IMR-90 (cell line): Measurements from ENCODE around the gene RARS2. TPM values are rescaled to one million over a fixed set of nuclear protein-coding genes. Genes with fewer than 3 reads are reported as not detected.

Experiments used
- ATAC-seq: fragments of 200-7000 bp; cut with Tn5 transposase; 2 replicates; pipeline ENCODE4 v1.9.1; 2020; ENCODE audit warnings: low read depth, mild to moderate bottlenecking, moderate library complexity
- BruUV-seq: library from RNA; stranded (reverse); fragments of 400-500 nt; replicated peaks from 2 replicates; lab custom pipeline; 2021; lab: Mats Ljungman, UMichigan
- CTCF ChIA-PET: fragments of 300-600 bp; formaldehyde crosslinking; extraction: SDS; loops from one replicate; lab custom pipeline; 2021; ENCODE audit warnings: antibody characterized with exemption; lab: Yijun Ruan, JAX
- POLR2A ChIA-PET: fragments of 300-600 bp; sonication (Branson Sonifier 250); formaldehyde crosslinking; loops from one replicate; lab custom pipeline; 2022; ENCODE audit warnings: antibody characterized with exemption; ENCODE audit not compliant: unreplicated experiment; lab: Charles Lee
- DNase-seq: peaks from one replicate; pipeline ENCODE4 v3.0.0; 2013
- H2AFZ ChIP-seq: replicated peaks from 2 replicates; pipeline ENCODE3; 2013; ENCODE audit warnings: low read length, mild to moderate bottlenecking; ENCODE audit not compliant: poor library complexity
- H2AK5ac ChIP-seq: 2 replicates; pipeline ENCODE4 v1.6.1; 2013; ENCODE audit warnings: low read depth, low read length, inconsistent platforms
- H2AK9ac ChIP-seq: replicated peaks from 2 replicates; pipeline ENCODE3; 2013; ENCODE audit warnings: mild to moderate bottlenecking, low read depth, low read length, moderate library complexity; ENCODE audit not compliant: poor library complexity
- H2BK120ac ChIP-seq: 2 replicates; pipeline ENCODE4 v1.6.1; 2013; ENCODE audit warnings: low read depth, low read length, inconsistent platforms
- H2BK15ac ChIP-seq: 3 replicates; pipeline ENCODE4 v1.6.1; 2013; ENCODE audit warnings: low read depth, low read length, inconsistent platforms
- H2BK20ac ChIP-seq: 2 replicates; pipeline ENCODE4 v1.6.1; 2013; ENCODE audit warnings: low read depth, mild to moderate bottlenecking, inconsistent platforms, low read length, moderate library complexity
- H2BK5ac ChIP-seq: 2 replicates; pipeline ENCODE4 v1.6.1; 2013; ENCODE audit warnings: mild to moderate bottlenecking, low read depth, low read length, inconsistent platforms; ENCODE audit not compliant: poor library complexity, severe bottlenecking
- H3K14ac ChIP-seq: replicated peaks from 2 replicates; pipeline ENCODE4 v1.6.1; 2013; ENCODE audit warnings: low read depth, low read length, inconsistent platforms
- H3K18ac ChIP-seq: 2 replicates; pipeline ENCODE4 v1.6.1; 2013; ENCODE audit warnings: low read depth, low read length, control low read depth
- H3K23ac ChIP-seq: 2 replicates; pipeline ENCODE4 v1.6.1; 2013; ENCODE audit warnings: low read depth, low read length, inconsistent platforms
- H3K27ac ChIP-seq: 2 replicates; pipeline ENCODE4 v1.5.1; 2013; ENCODE audit warnings: mild to moderate bottlenecking, control low read depth, low read length; ENCODE audit not compliant: insufficient read depth
- H3K27me3 ChIP-seq: 2 replicates; pipeline ENCODE4 v1.6.1; 2013; ENCODE audit warnings: low read length; ENCODE audit not compliant: control insufficient read depth, insufficient read depth
- H3K36me3 ChIP-seq: 2 replicates; pipeline ENCODE4 v1.6.1; 2013; ENCODE audit warnings: low read length, mixed read lengths; ENCODE audit not compliant: control insufficient read depth, insufficient read depth
- H3K4ac ChIP-seq: 2 replicates; pipeline ENCODE4 v1.6.1; 2013; ENCODE audit warnings: low read depth, low read length, inconsistent platforms
- H3K4me1 ChIP-seq: 2 replicates; pipeline ENCODE4 v1.6.1; 2013; ENCODE audit warnings: low read length, mixed read lengths; ENCODE audit not compliant: control insufficient read depth, insufficient read depth
- H3K4me2 ChIP-seq: 2 replicates; pipeline ENCODE4 v1.6.1; 2013; ENCODE audit warnings: low read depth, mild to moderate bottlenecking, control low read depth, low read length, moderate library complexity
- H3K4me3 ChIP-seq: 2 replicates; pipeline ENCODE4 v1.5.1; 2013; ENCODE audit warnings: low read depth, mild to moderate bottlenecking, control low read depth, low read length, moderate library complexity; ENCODE audit not compliant: insufficient read depth
- H3K56ac ChIP-seq: 2 replicates; pipeline ENCODE4 v1.6.1; 2013; ENCODE audit warnings: low read length, inconsistent platforms; ENCODE audit not compliant: insufficient read depth; ENCODE audit errors: extremely low read depth
- H3K79me1 ChIP-seq, 2 experiments: 2 replicates each; pipeline ENCODE4 v1.6.1; 2013; ENCODE audit warnings: low read length in 2 of 2, inconsistent platforms in 1 of 2, low read depth in 1 of 2
- H3K9ac ChIP-seq: 2 replicates; pipeline ENCODE4 v1.6.1; 2013; ENCODE audit warnings: low read depth, low read length, control low read depth
- H3K9me1 ChIP-seq: 2 replicates; pipeline ENCODE4 v1.6.1; 2013; ENCODE audit warnings: low read length, inconsistent platforms; ENCODE audit not compliant: insufficient read depth
- H3K9me3 ChIP-seq: 2 replicates; pipeline ENCODE4 v1.6.1; 2013; ENCODE audit warnings: low read length; ENCODE audit not compliant: control insufficient read depth, insufficient read depth
- H4K20me1 ChIP-seq: 2 replicates; pipeline ENCODE4 v1.6.1; 2013; ENCODE audit warnings: low read length, inconsistent platforms; ENCODE audit not compliant: insufficient read depth
- H4K5ac ChIP-seq: 2 replicates; pipeline ENCODE4 v1.6.1; 2013; ENCODE audit warnings: mild to moderate bottlenecking, low read depth, low read length, control low read depth
- H4K8ac ChIP-seq, 2 experiments: 2 replicates each; pipeline ENCODE4 v1.6.1; 2013; ENCODE audit warnings: low read depth in 2 of 2, low read length in 2 of 2, control low read depth in 1 of 2, inconsistent platforms in 1 of 2
- H4K91ac ChIP-seq: 2 replicates; pipeline ENCODE4 v1.6.1; 2013; ENCODE audit warnings: low read depth, low read length, inconsistent platforms; ENCODE audit not compliant: insufficient read depth
- BHLHE40 ChIP-seq: fragments of 150-350 bp; IDR thresholded peaks from 2 replicates; pipeline ENCODE4 v1.6.1; 2016; ENCODE audit warnings: mild to moderate bottlenecking, low read depth, low read length
- CEBPB ChIP-seq: IDR thresholded peaks from 2 replicates; pipeline ENCODE4 v1.6.1; 2012; ENCODE audit warnings: low read depth, low read length, improper control_type of control experiment
- CHD1 ChIP-seq: IDR thresholded peaks from 2 replicates; pipeline ENCODE4 v1.6.1; 2012; ENCODE audit warnings: low read depth, low read length, improper control_type of control experiment
- FOS ChIP-seq: fragments of 150-350 bp; IDR thresholded peaks from 2 replicates; pipeline ENCODE4 v1.6.1; 2016; ENCODE audit warnings: low read depth, low read length
- MAFK ChIP-seq: IDR thresholded peaks from 2 replicates; pipeline ENCODE4 v1.6.1; 2012; ENCODE audit warnings: low read depth, low read length, improper control_type of control experiment
- MAZ ChIP-seq: IDR thresholded peaks from 2 replicates; pipeline ENCODE4 v1.6.1; 2012; ENCODE audit warnings: low read depth, mild to moderate bottlenecking, low read length, improper control_type of control experiment, moderate library complexity, borderline replicate concordance
- MXI1 ChIP-seq: IDR thresholded peaks from 2 replicates; pipeline ENCODE4 v1.6.1; 2012; ENCODE audit warnings: low read depth, mild to moderate bottlenecking, low read length, moderate library complexity, borderline replicate concordance
- NFE2L2 ChIP-seq: fragments of 150-350 bp; IDR thresholded peaks from 2 replicates; pipeline ENCODE4 v1.6.1; 2016; ENCODE audit warnings: low read depth, mild to moderate bottlenecking, low read length
- POLR2A ChIP-seq: IDR thresholded peaks from 2 replicates; pipeline ENCODE4 v1.6.1; 2012; ENCODE audit warnings: mild to moderate bottlenecking, low read depth, low read length
- RAD21 ChIP-seq: IDR thresholded peaks from 2 replicates; pipeline ENCODE4 v1.6.1; 2012; ENCODE audit warnings: low read length, improper control_type of control experiment
- RCOR1 ChIP-seq: IDR thresholded peaks from 2 replicates; pipeline ENCODE4 v1.6.1; 2012; ENCODE audit warnings: mild to moderate bottlenecking, low read length, improper control_type of control experiment; ENCODE audit not compliant: insufficient replicate concordance
- RFX5 ChIP-seq: IDR thresholded peaks from 2 replicates; pipeline ENCODE4 v1.8.0; 2012; ENCODE audit warnings: low read depth, mild to moderate bottlenecking, low read length, moderate library complexity
- SMC3 ChIP-seq: fragments of 150-350 bp; IDR thresholded peaks from 2 replicates; pipeline ENCODE4 v1.6.1; 2016; ENCODE audit warnings: low read depth, mild to moderate bottlenecking, antibody characterized with exemption, low read length, moderate library complexity
- WGBS, 2 experiments: methylation state at CpG; one replicate each; pipeline versions ENCODE4 v1.1.5 to v1.1.7; 2013; ENCODE audit warnings: missing lambda C conversion rate in 2 of 2; ENCODE audit not compliant: insufficient read length in 1 of 2; ENCODE audit errors: extremely low coverage in 2 of 2; 5-methylcytosine and 5-hydroxymethylcytosine counted together
- dilution Hi-C: fragments of 300-500 bp; cut with HindIII; formaldehyde crosslinking; loops from one replicate; pipeline ENCODE4 v1.14.3; 2018; ENCODE audit warnings: low sequenced_read_pairs; ENCODE audit not compliant: unreplicated experiment
- in situ Hi-C: fragments of 300-500 bp; cut with MboI; formaldehyde crosslinking; loops from 3 replicates; pipeline ENCODE4 v1.14.3; 2019; ENCODE audit warnings: low sequenced_read_pairs, inconsistent platforms, mixed read lengths
- intact Hi-C: fragments of 100-400 bp; cut with micrococcal nuclease; formaldehyde crosslinking; loops from 2 replicates; pipeline ENCODE4 v1.10.0; 2022
- polyA plus RNA-seq, 3 experiments: library from polyadenylated mRNA; depleted of rRNA; stranded (reverse); fragments of >200 nt; gene quantifications; 2 replicates each; pipeline ENCODE4 v1.2.3, GENCODE V29; 2012; ENCODE audit warnings: low replicate concordance in 1 of 3
- total RNA-seq: library from RNA; depleted of rRNA; stranded (reverse); fragments of >200 nt; gene quantifications from 2 replicates; pipeline ENCODE4 v1.2.3, GENCODE V29; 2012
- TF ChIP-seq, protein P1 (sequence below): fragments of 150-350 bp; IDR thresholded peaks from 2 replicates; pipeline ENCODE4 v1.6.1; 2017; ENCODE audit warnings: mild to moderate bottlenecking, antibody characterized with exemption, low read length, low read depth
- TF ChIP-seq, protein P2 (sequence below): conservative IDR thresholded peaks from 2 replicates; pipeline ENCODE4 v1.5.1; 2012; ENCODE audit warnings: mild to moderate bottlenecking, low read depth, low read length, improper control_type of control experiment
- TF ChIP-seq, protein P3 (sequence below): fragments of 150-350 bp; IDR thresholded peaks from 2 replicates; pipeline ENCODE4 v1.6.1; 2016; ENCODE audit warnings: low read depth, mild to moderate bottlenecking, low read length, moderate library complexity, borderline replicate concordance

Gene RARS2
- total and polyA plus RNA-seq, 2 of the 4 experiments (the other 2 are of a cell fraction), result 19.9 to 33.0 TPM

DNA sequence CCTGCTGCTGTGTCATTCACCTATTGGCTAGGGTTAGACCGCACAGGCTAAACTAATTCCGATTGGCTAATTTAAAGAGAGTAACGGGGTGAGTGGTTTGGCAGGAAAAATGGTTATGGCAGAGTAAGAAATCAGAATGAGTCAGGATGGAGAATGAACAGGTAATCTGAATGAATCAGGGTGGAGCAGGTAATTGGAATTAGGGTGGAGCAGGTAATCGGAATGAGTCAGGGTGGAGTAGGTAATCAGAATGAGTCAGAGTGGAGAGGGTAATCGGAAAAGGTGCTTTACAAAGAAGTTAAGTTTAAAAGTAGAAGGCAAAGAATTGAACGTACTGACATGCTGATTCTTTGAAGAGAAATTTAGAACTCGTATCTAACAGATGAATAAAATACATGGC, 105.3 kb downstream of the RARS2 start:
- no peak for ATAC-seq

More for the DNA sequence above, 105.3 kb downstream of the RARS2 start:
- H3K9me1 ChIP-seq, result peaks cover 3% of the 10 kb centered on the region; the same call in 1 of the 2 replicates
- H3K9ac ChIP-seq, result no peak overlapping the region
- no peak overlapping the region for H3K14ac ChIP-seq
- no peak overlapping the region for H2AFZ ChIP-seq
- no peak overlapping the region for H4K91ac ChIP-seq
- dilution Hi-C loops, result no loop called here
- TF ChIP-seq RCOR1, result no peak
- no peak for TF ChIP-seq BHLHE40
- no peak for TF ChIP-seq NFE2L2
- TF ChIP-seq FOS, result no peak
- no peak for TF ChIP-seq MXI1
- TF ChIP-seq SMC3, result no peak
- no peak for TF ChIP-seq RFX5
- TF ChIP-seq, protein P1, sequence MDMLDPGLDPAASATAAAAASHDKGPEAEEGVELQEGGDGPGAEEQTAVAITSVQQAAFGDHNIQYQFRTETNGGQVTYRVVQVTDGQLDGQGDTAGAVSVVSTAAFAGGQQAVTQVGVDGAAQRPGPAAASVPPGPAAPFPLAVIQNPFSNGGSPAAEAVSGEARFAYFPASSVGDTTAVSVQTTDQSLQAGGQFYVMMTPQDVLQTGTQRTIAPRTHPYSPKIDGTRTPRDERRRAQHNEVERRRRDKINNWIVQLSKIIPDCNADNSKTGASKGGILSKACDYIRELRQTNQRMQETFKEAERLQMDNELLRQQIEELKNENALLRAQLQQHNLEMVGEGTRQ, result no peak
- no peak for TF ChIP-seq MAFK
- no peak for TF ChIP-seq CEBPB
- no peak for TF ChIP-seq RAD21
- TF ChIP-seq POLR2A, result no peak
- TF ChIP-seq CHD1, result no peak
- TF ChIP-seq MAZ, result no peak
- TF ChIP-seq, protein P2, sequence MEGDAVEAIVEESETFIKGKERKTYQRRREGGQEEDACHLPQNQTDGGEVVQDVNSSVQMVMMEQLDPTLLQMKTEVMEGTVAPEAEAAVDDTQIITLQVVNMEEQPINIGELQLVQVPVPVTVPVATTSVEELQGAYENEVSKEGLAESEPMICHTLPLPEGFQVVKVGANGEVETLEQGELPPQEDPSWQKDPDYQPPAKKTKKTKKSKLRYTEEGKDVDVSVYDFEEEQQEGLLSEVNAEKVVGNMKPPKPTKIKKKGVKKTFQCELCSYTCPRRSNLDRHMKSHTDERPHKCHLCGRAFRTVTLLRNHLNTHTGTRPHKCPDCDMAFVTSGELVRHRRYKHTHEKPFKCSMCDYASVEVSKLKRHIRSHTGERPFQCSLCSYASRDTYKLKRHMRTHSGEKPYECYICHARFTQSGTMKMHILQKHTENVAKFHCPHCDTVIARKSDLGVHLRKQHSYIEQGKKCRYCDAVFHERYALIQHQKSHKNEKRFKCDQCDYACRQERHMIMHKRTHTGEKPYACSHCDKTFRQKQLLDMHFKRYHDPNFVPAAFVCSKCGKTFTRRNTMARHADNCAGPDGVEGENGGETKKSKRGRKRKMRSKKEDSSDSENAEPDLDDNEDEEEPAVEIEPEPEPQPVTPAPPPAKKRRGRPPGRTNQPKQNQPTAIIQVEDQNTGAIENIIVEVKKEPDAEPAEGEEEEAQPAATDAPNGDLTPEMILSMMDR, result no peak
- TF ChIP-seq, protein P3, sequence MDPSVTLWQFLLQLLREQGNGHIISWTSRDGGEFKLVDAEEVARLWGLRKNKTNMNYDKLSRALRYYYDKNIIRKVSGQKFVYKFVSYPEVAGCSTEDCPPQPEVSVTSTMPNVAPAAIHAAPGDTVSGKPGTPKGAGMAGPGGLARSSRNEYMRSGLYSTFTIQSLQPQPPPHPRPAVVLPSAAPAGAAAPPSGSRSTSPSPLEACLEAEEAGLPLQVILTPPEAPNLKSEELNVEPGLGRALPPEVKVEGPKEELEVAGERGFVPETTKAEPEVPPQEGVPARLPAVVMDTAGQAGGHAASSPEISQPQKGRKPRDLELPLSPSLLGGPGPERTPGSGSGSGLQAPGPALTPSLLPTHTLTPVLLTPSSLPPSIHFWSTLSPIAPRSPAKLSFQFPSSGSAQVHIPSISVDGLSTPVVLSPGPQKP, result no peak
- H2BK15ac ChIP-seq, result no peak overlapping the region
- intact Hi-C loops, result no loop called here
- no peak overlapping the region for H2AK9ac ChIP-seq
- in situ Hi-C loops, result no loop called here
- no peak overlapping the region for H3K56ac ChIP-seq
- H2AK5ac ChIP-seq, result no peak overlapping the region
- peaks cover 12% of the 10 kb centered on the region for H3K36me3 ChIP-seq
- H3K4ac ChIP-seq, result no peak overlapping the region
- ChIA-PET CTCF (no interaction called here), POLR2A (no interaction called here)
- H3K4me1 ChIP-seq, result no peaks in the 10 kb centered on the region; the same call in 1 of the 2 replicates
- WGBS, 2 experiments, result 96% methylated on average over 4 of the region's 7 CpGs; no CpG with 5 or more reads in 1 of the 2 experiments
- H2BK20ac ChIP-seq, result no peak overlapping the region
- H3K79me1 ChIP-seq, result peaks cover 9 to 13% of the 10 kb centered on the region in 2 experiments; a peak in 3 of 4 replicates
- H4K8ac ChIP-seq, result no peak overlapping the region
- no peak overlapping the region for H3K4me2 ChIP-seq
- BruUV-seq, result no TSS peak
- H3K18ac ChIP-seq, result no peak overlapping the region
- no peaks in the 10 kb centered on the region for H3K27me3 ChIP-seq
- no peak for DNase-seq
- no peak overlapping the region for H3K27ac ChIP-seq
- H3K9me3 ChIP-seq, result peaks cover 7% of the 10 kb centered on the region; the same call in 1 of the 2 replicates
- no peaks in the 10 kb centered on the region for H4K20me1 ChIP-seq
- H3K23ac ChIP-seq, result no peak overlapping the region
- H4K5ac ChIP-seq, result no peak overlapping the region
- no peak overlapping the region for H2BK120ac ChIP-seq
- H3K4me3 ChIP-seq, result no peak overlapping the region
- H2BK5ac ChIP-seq, result no peak overlapping the region
